Bronchial epithelial cell (primary cell): Measurements from ENCODE around the gene PIK3CA. TPM values are rescaled to one million over a fixed set of nuclear protein-coding genes. Genes with fewer than 3 reads are reported as not detected.

Experiments used
- DNase-seq: peaks from one replicate; pipeline ENCODE4 v3.0.0-alpha.2; 2010; ENCODE audit warnings: low read depth
- FAIRE-seq: peaks from 2 replicates; lab custom pipeline; 2011; peaks lifted over from hg19 to GRCh38; lab: Jason Lieb, UNC
- H3K27me3 ChIP-seq: 2 replicates; pipeline ENCODE4 v1.5.1; 2011; ENCODE audit warnings: low read length; ENCODE audit not compliant: control insufficient read depth, insufficient read depth
- H3K36me3 ChIP-seq: 2 replicates; pipeline ENCODE4 v1.5.1; 2011; ENCODE audit warnings: low read length; ENCODE audit not compliant: control insufficient read depth, insufficient read depth
- H3K4me3 ChIP-seq: 2 replicates; pipeline ENCODE4 v1.5.1; 2011; ENCODE audit warnings: mild to moderate bottlenecking, low read depth, low read length, control low read depth
- CTCF ChIP-seq: IDR thresholded peaks from 2 replicates; pipeline ENCODE4 v1.5.1; 2011; ENCODE audit warnings: mild to moderate bottlenecking, moderate library complexity, low read length, control low read depth, inconsistent platforms; ENCODE audit not compliant: insufficient read depth, severe bottlenecking
- total RNA-seq: library from RNA; depleted of rRNA; stranded (reverse); fragments of >200 nt; gene quantifications from 2 replicates; pipeline ENCODE4 v1.2.1, GENCODE V29; 2014

The PIK3CA gene
- total RNA-seq, 1 donor from 2014 or later, result 20.3 TPM

GRCh38 chr3:179149951-179150350, 1.8 kb downstream of the PIK3CA start:
- DNase-seq (no peak), FAIRE-seq (no peak)
- H3K36me3 ChIP-seq, result no peaks in the 10 kb centered on the region
- H3K4me3 ChIP-seq, result peak overlapping the region; percentile 95
- no peak for TF ChIP-seq CTCF
- no peaks in the 10 kb centered on the region for H3K27me3 ChIP-seq

GRCh38 chr3:179150610-179151009, 2.5 kb downstream of the PIK3CA start:
- DNase-seq (no peak), FAIRE-seq (no peak)
- Histone ChIP-seq H3K27me3 (no peaks in the 10 kb centered on the region), H3K36me3 (no peaks in the 10 kb centered on the region), H3K4me3 (no peak overlapping the region)
- TF ChIP-seq CTCF, result no peak

- Histone ChIP-seq H3K4me3 (no peak overlapping the region), H3K27me3 (no peaks in the 10 kb centered on the region), H3K36me3 (no peaks in the 10 kb centered on the region)
- DNase-seq (no peak), FAIRE-seq (no peak)
- no peak for TF ChIP-seq CTCF
Measured at GRCh38 chr3:179151474-179151873, 3.3 kb downstream of the PIK3CA start.

GRCh38 chr3:179156170-179156569, 8.0 kb downstream of the PIK3CA start:
- DNase-seq, result no peak
- no peaks in the 10 kb centered on the region for H3K27me3 ChIP-seq
- no peak overlapping the region for H3K4me3 ChIP-seq
- H3K36me3 ChIP-seq, result no peaks in the 10 kb centered on the region
- no peak for FAIRE-seq
- no peak for TF ChIP-seq CTCF

- DNase-seq, result peak; percentile 43
- FAIRE-seq, result no peak
- Histone ChIP-seq H3K36me3 (no peaks in the 10 kb centered on the region), H3K27me3 (no peaks in the 10 kb centered on the region), H3K4me3 (no peak overlapping the region)
- no peak for TF ChIP-seq CTCF
Measured at GRCh38 chr3:179156775-179157174, 8.6 kb downstream of the PIK3CA start.

- FAIRE-seq (no peak), DNase-seq (no peak)
- Histone ChIP-seq H3K27me3 (no peaks in the 10 kb centered on the region), H3K4me3 (no peak overlapping the region), H3K36me3 (no peaks in the 10 kb centered on the region)
- TF ChIP-seq CTCF, result no peak
Measured at GRCh38 chr3:179158336-179159039, 10.3 kb downstream of the PIK3CA start.
